PFSK-1 (cell line): Measurements from ENCODE around the gene DNAJC17.

ENCODE experiments used
- FOXP2 ChIP-seq: optimal IDR thresholded peaks from 2 replicates; pipeline ENCODE3; 2011; ENCODE audit warnings: borderline replicate concordance, control low read depth, inconsistent platforms; ENCODE audit not compliant: insufficient read depth; ENCODE audit errors: extremely low read length, extremely low read depth
- POLR2AphosphoS5 ChIP-seq: IDR thresholded peaks from 2 replicates; pipeline ENCODE4 v1.6.1; 2012; ENCODE audit warnings: low read depth, mild to moderate bottlenecking, control low read depth, low read length, moderate library complexity
- SIN3A ChIP-seq: IDR thresholded peaks from 2 replicates; pipeline ENCODE4 v1.6.1; 2012; ENCODE audit warnings: mild to moderate bottlenecking, low read length, moderate library complexity, borderline replicate concordance; ENCODE audit not compliant: insufficient read depth
- TAF1 ChIP-seq: IDR thresholded peaks from 2 replicates; pipeline ENCODE4 v1.6.1; 2012; ENCODE audit warnings: low read length, control low read depth, borderline replicate concordance; ENCODE audit not compliant: insufficient read depth
- TF ChIP-seq, protein P1 (sequence below), 2 experiments: IDR thresholded peaks; 2 replicates each; pipeline versions ENCODE4 v1.6.1 to v1.8.0; 2011 to 2012; ENCODE audit warnings: low read depth in 2 of 2, low read length in 2 of 2, control low read depth in 1 of 2, inconsistent platforms in 1 of 2, mild to moderate bottlenecking in 1 of 2, moderate library complexity in 1 of 2; ENCODE audit not compliant: insufficient read depth in 1 of 2

DNAJC17 gene

DNA sequence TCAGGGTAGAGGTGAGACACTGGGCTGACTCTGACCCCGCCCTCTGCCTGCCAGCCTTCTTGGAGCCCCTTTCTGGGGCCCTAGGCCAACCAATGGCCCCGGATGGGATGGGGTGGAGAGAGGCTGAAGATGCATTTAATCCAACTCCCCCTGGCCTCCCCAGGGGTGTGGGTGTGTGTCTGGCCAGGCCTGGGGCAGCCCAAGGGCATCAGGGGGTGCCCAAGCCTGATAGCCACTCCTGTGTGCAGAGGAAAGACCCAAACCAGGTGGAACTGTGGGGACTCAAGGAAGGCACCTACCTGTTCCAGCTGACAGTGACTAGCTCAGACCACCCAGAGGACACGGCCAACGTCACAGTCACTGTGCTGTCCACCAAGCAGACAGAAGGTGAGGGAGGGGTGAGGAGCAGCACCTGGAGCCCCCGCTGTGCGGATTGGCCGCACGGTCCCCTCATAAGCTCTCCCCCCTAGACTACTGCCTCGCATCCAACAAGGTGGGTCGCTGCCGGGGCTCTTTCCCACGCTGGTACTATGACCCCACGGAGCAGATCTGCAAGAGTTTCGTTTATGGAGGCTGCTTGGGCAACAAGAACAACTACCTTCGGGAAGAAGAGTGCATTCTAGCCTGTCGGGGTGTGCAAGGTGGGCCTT, 46.1 kb upstream of the DNAJC17 start:
- TF ChIP-seq FOXP2 (no peak), POLR2AphosphoS5 (no peak), SIN3A (no peak), TAF1 (no peak)
- TF ChIP-seq, protein P1, sequence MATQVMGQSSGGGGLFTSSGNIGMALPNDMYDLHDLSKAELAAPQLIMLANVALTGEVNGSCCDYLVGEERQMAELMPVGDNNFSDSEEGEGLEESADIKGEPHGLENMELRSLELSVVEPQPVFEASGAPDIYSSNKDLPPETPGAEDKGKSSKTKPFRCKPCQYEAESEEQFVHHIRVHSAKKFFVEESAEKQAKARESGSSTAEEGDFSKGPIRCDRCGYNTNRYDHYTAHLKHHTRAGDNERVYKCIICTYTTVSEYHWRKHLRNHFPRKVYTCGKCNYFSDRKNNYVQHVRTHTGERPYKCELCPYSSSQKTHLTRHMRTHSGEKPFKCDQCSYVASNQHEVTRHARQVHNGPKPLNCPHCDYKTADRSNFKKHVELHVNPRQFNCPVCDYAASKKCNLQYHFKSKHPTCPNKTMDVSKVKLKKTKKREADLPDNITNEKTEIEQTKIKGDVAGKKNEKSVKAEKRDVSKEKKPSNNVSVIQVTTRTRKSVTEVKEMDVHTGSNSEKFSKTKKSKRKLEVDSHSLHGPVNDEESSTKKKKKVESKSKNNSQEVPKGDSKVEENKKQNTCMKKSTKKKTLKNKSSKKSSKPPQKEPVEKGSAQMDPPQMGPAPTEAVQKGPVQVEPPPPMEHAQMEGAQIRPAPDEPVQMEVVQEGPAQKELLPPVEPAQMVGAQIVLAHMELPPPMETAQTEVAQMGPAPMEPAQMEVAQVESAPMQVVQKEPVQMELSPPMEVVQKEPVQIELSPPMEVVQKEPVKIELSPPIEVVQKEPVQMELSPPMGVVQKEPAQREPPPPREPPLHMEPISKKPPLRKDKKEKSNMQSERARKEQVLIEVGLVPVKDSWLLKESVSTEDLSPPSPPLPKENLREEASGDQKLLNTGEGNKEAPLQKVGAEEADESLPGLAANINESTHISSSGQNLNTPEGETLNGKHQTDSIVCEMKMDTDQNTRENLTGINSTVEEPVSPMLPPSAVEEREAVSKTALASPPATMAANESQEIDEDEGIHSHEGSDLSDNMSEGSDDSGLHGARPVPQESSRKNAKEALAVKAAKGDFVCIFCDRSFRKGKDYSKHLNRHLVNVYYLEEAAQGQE (IDR thresholded peaks at IDR 0.05; ENCODE audit: insufficient read depth in 1 of 2, low read depth in 2 of 2, low read length in 2 of 2) = no peak

DNA sequence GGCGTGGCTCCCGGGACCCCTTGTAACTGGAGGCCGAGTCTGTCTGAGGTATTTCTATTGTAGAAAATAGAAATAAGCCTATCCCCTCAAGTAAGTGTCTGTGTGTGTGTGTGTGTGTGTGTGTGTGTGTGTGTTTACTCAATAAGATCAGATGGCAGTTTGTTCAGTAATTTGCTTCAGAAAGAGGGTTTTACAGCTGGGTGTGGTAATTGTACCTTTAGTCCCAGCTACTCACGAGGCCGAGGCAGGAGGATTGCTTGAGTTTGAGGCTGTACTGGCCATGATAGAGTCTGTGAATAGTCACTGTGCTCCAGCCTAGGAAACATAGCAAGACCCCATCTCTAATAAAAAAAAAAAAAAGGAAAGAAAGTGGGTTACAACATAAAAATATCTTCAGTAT, 45.3 kb upstream of the DNAJC17 start:
- TF ChIP-seq POLR2AphosphoS5 (no peak), TAF1 (no peak), FOXP2 (no peak), SIN3A (no peak)
- TF ChIP-seq, protein P1 (IDR thresholded peaks at IDR 0.05; ENCODE audit: insufficient read depth in 1 of 2, low read depth in 2 of 2, low read length in 2 of 2) = no peak

DNA sequence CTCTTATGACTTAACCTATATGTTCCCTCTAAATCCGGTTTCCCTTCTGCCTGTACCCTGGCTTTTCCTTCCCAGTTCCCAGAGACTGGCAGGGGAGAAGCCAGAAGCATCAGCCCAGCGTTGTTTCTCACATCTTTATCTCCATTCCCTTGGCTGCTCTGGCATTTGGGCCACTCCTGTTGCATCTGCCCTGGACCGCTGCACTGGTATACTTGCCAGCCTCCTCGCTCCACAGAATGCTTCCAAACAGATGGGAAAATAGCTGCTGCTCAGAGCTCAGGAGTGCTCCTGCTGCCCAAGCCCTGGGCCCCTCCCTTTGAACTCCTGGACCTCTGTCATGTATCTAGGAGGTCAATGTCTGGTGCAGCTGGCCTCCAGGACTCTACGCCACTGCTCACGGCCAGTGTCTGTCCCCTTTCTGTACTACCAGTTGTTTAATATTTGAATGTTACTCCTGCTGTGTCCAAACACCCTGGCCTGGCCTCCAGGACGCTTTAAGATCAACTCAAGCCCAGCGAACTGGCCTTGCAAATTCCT, 43.4 kb upstream of the DNAJC17 start:
- TF ChIP-seq POLR2AphosphoS5 (no peak), SIN3A (no peak), TAF1 (no peak), FOXP2 (no peak)
- TF ChIP-seq, protein P1 (IDR thresholded peaks at IDR 0.05; ENCODE audit: insufficient read depth in 1 of 2, low read depth in 2 of 2, low read length in 2 of 2) = no peak

DNA sequence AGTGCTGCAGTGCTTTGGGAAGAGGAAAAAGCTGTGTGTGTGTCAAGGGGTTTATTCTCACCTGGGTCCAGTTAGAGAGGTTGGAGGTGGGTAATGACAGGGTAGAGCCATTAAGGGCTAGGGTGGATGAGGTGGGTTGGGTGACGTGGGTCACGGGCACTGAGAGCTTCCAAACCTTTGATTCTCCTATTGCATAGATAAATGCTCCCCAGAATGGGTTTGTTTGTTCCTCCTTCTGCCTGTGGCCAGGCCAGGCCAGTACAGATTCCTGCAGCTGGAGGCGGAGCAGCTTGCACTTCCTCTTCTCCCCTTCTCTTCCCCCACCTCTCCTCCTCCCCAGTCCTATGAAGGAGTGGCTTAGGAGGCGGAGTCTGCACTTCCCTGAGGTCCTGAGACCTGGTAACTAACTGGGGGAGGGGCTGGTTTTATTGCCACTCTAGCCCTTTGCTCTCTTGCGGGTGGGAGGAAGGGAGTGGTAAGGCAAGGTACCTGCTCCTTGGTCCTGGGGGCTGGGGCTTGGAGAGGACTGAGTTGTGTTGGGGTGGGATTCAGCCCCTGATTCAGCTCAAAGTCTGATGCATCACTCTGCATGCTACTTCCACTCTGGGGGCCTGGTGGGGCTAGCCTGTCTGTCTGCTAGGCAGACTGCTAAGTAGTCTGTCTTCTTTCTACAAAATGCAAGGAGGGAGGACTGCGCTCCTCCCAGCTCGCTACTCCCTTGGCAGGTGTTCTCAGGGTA, 40.1 kb upstream of the DNAJC17 start:
- TF ChIP-seq, protein P1 (IDR thresholded peaks at IDR 0.05; ENCODE audit: insufficient read depth in 1 of 2, low read depth in 2 of 2, low read length in 2 of 2) = no peak
- TF ChIP-seq POLR2AphosphoS5 = peak; percentile 45
- peak; percentile 31 for TF ChIP-seq FOXP2
- peak; percentile 40; the same call in 1 of the 2 replicates for TF ChIP-seq TAF1
- no peak for TF ChIP-seq SIN3A
